ENCODE data around the gene MACF1. TPM values are rescaled to one million over a fixed set of nuclear protein-coding genes. Genes with fewer than 3 reads are reported as not detected.

Gene MACF1
- total RNA-seq, 1 experiment from 2014 or later: 190 TPM

DNA sequence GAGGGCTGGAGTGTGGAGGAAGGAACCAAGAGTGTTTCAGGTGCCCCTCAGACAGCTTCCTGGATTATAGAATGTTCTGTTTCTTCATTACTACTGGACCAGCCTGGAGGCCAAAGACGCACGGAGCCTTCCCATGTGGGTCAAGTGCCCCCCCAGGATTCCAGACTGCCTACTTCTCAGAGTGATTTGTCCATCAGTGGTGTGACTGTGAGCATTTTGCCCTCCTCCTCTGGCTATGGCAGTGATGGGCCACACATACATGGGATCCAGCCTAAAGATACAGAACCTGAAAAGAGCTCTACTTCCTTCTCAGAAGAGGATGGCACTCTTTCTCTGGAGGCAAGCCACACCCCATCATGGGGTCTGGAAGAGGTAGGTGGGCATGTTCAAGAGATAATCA is 64.9 kb downstream of the MACF1 start:
- Histone ChIP-seq H3K23me2 (ENCODE audit: insufficient read length, low read depth, low read length, poor library complexity, severe bottlenecking) (peaks cover 7% of the 10 kb centered on the region), H3K23ac (ENCODE audit: insufficient read length, low read depth, low read length) (no peak overlapping the region), H3K9me3 (ENCODE audit: control insufficient read depth, low read depth, low read length) (no peaks in the 10 kb centered on the region), H3K56ac (ENCODE audit: insufficient read length, low read depth, low read length) (no peak overlapping the region), H4K20me1 (ENCODE audit: control insufficient read depth, insufficient read depth, insufficient read length) (no peaks in the 10 kb centered on the region), H2BK20ac (ENCODE audit: low read depth, low read length, poor library complexity, severe bottlenecking) (no peak overlapping the region), H2BK5ac (ENCODE audit: insufficient read length, low read length) (no peak overlapping the region), H4K8ac (replicated peaks; ENCODE audit: insufficient read length, low read depth, low read length) (no peak overlapping the region), H3K9ac (ENCODE audit: extremely low read depth, insufficient read length, low read length) (no peak overlapping the region), H3K4me2 (ENCODE audit: insufficient read depth, insufficient read length, low read length) (peak overlapping the region; percentile 53), H3K4me1 (ENCODE audit: insufficient read depth, low read length) (peaks cover 7% of the 10 kb centered on the region; the same call in 1 of the 2 replicates), H3K4ac (ENCODE audit: low read depth, low read length) (no peak overlapping the region), H2BK120ac (ENCODE audit: low read depth, low read length, poor library complexity, severe bottlenecking) (no peak overlapping the region), H4K91ac (ENCODE audit: insufficient read length, low read depth, low read length) (no peak overlapping the region), H2AFZ (ENCODE audit: low read length) (no peak overlapping the region), H3K79me2 (ENCODE audit: insufficient read depth, low read length) (peaks cover 14% of the 10 kb centered on the region; the same call in 1 of the 2 replicates), H3K79me1 (ENCODE audit: insufficient read depth, low read depth, low read length, poor library complexity, severe bottlenecking) (peaks cover 4% of the 10 kb centered on the region), H3K27ac (ENCODE audit: insufficient read length, low read depth, low read length) (peak overlapping the region; percentile 78), H3K18ac (ENCODE audit: insufficient read length, low read depth, low read length) (no peak overlapping the region), H3T11ph (ENCODE audit: low read length) (no peak overlapping the region), H4K5ac (ENCODE audit: insufficient read length, low read depth, low read length) (no peak overlapping the region), H2AK5ac (ENCODE audit: insufficient read length, low read length) (no peak overlapping the region), H3K14ac (ENCODE audit: insufficient read depth, low read length) (0 out of 2 replicates have a peak overlapping the region, but pooled peaks have one; percentile 19), H2BK15ac (ENCODE audit: low read depth, low read length) (no peak overlapping the region), H2BK12ac (ENCODE audit: insufficient read length, low read depth, low read length) (no peak overlapping the region), H3K27me3 (ENCODE audit: insufficient read depth, low read length) (no peaks in the 10 kb centered on the region)
- Mint-ChIP-seq H3K27ac (peak overlapping the region; percentile 97 to 99 (median 98); a peak in 6 of 7 replicates), H3K4me3 (peak overlapping the region in 1 of 2 experiments; percentile 74; a peak in 3 of 5 replicates), H3K36me3 (ENCODE audit: insufficient read depth in 1 of 3, low read depth in 3 of 3) (no peaks in the 10 kb centered on the region), H3K9me3 (no peaks in the 10 kb centered on the region), H3K4me1 (peaks cover 57 to 59% of the 10 kb centered on the region in 2 experiments), H3K27me3 (ENCODE audit: low read depth) (no peaks in the 10 kb centered on the region)
- TF ChIP-seq CTCF (conservative IDR thresholded peaks at IDR 0.05): no peak
- no peak for DNase-seq
- no CpG with 5 or more reads among the region's 2 CpGs for WGBS (ENCODE audit: extremely low coverage, insufficient read length, low lambda C conversion rate)
